ENCODE data around the gene TSEN34. TPM values are rescaled to one million over a fixed set of nuclear protein-coding genes. Genes with fewer than 3 reads are reported as not detected.
"Not testable (repeated sequence)": the region's sequence is repeated elsewhere in the genome, so short reads cannot be mapped to it uniquely, and the experiment has no call there.

The TSEN34 gene
- polyA plus RNA-seq, 2 donors: 17.9 to 55.0 TPM

- no peaks in the 10 kb centered on the region for H3K27me3 ChIP-seq (ENCODE audit: control insufficient read depth in 1 of 2, insufficient read depth in 2 of 2, low read length in 2 of 2)
- peaks cover 0 to 5% of the 10 kb centered on the region in 2 donors for H3K36me3 ChIP-seq (ENCODE audit: control insufficient read depth in 2 of 2, insufficient read depth in 2 of 2, low read length in 1 of 2)
- 91 to 92% methylated on average over 11 of the region's 11 CpGs for WGBS, 2 donors
- H3K9me3 ChIP-seq (ENCODE audit: control insufficient read depth in 2 of 2, insufficient read depth in 1 of 2, low read depth in 1 of 2, low read length in 1 of 2): no peaks in the 10 kb centered on the region
- H3K4me1 ChIP-seq (ENCODE audit: control insufficient read depth in 2 of 2, insufficient read depth in 2 of 2, low read length in 1 of 2): peaks cover 2 to 11% of the 10 kb centered on the region in 2 donors
- H3K27ac ChIP-seq (ENCODE audit: low read depth in 2 of 2, low read length in 1 of 2): no peak overlapping the region
- H3K4me3 ChIP-seq (ENCODE audit: low read depth in 1 of 2, low read length in 2 of 2): no peak overlapping the region
Observed at GRCh38 chr19:54193011-54193410, 1.9 kb downstream of the TSEN34 start.

GRCh38 chr19:54194463-54194862 is 3.4 kb downstream of the TSEN34 start:
- H3K4me1 ChIP-seq (ENCODE audit: control insufficient read depth in 2 of 2, insufficient read depth in 2 of 2, low read length in 1 of 2); H3K27ac ChIP-seq (ENCODE audit: low read depth in 2 of 2, low read length in 1 of 2); H3K27me3 ChIP-seq (ENCODE audit: control insufficient read depth in 1 of 2, insufficient read depth in 2 of 2, low read length in 2 of 2); H3K36me3 ChIP-seq (ENCODE audit: control insufficient read depth in 2 of 2, insufficient read depth in 2 of 2, low read length in 1 of 2); H3K9me3 ChIP-seq (ENCODE audit: control insufficient read depth in 2 of 2, insufficient read depth in 1 of 2, low read depth in 1 of 2, low read length in 1 of 2); H3K4me3 ChIP-seq (ENCODE audit: low read depth in 1 of 2, low read length in 2 of 2): not testable (repeated sequence)
- WGBS, 2 donors: 91 to 95% methylated on average over 12 of the region's 12 CpGs

GRCh38 chr19:54196536-54196935 is 5.4 kb downstream of the TSEN34 start:
- H3K4me1 ChIP-seq (ENCODE audit: control insufficient read depth in 2 of 2, insufficient read depth in 2 of 2, low read length in 1 of 2): peaks cover 2 to 5% of the 10 kb centered on the region in 2 donors
- no peak overlapping the region for H3K4me3 ChIP-seq (ENCODE audit: low read depth in 1 of 2, low read length in 2 of 2)
- no peak overlapping the region for H3K27ac ChIP-seq (ENCODE audit: low read depth in 2 of 2, low read length in 1 of 2)
- peaks cover 0 to 5% of the 10 kb centered on the region in 2 donors for H3K36me3 ChIP-seq (ENCODE audit: control insufficient read depth in 2 of 2, insufficient read depth in 2 of 2, low read length in 1 of 2)
- no peaks in the 10 kb centered on the region for H3K27me3 ChIP-seq (ENCODE audit: control insufficient read depth in 1 of 2, insufficient read depth in 2 of 2, low read length in 2 of 2)
- H3K9me3 ChIP-seq (ENCODE audit: control insufficient read depth in 2 of 2, insufficient read depth in 1 of 2, low read depth in 1 of 2, low read length in 1 of 2): no peaks in the 10 kb centered on the region
- 90 to 96% methylated on average over 7 of the region's 7 CpGs for WGBS, 2 donors

- Histone ChIP-seq H3K27me3 (ENCODE audit: control insufficient read depth in 1 of 2, insufficient read depth in 2 of 2, low read length in 2 of 2) (no peaks in the 10 kb centered on the region), H3K9me3 (ENCODE audit: control insufficient read depth in 2 of 2, insufficient read depth in 1 of 2, low read depth in 1 of 2, low read length in 1 of 2) (no peaks in the 10 kb centered on the region), H3K4me3 (ENCODE audit: low read depth in 1 of 2, low read length in 2 of 2) (no peak overlapping the region), H3K27ac (ENCODE audit: low read depth in 2 of 2, low read length in 1 of 2) (no peak overlapping the region), H3K36me3 (ENCODE audit: control insufficient read depth in 2 of 2, insufficient read depth in 2 of 2, low read length in 1 of 2) (peaks cover 0 to 5% of the 10 kb centered on the region in 2 donors), H3K4me1 (ENCODE audit: control insufficient read depth in 2 of 2, insufficient read depth in 2 of 2, low read length in 1 of 2) (peaks cover under 1 to 5% of the 10 kb centered on the region in 2 donors)
- 69% methylated on average over 3 of the region's 3 CpGs for WGBS, 2 donors
Observed at GRCh38 chr19:54197121-54197520, 6.0 kb downstream of the TSEN34 start.

GRCh38 chr19:54199401-54199800 is 8.3 kb downstream of the TSEN34 start:
- no peak overlapping the region for H3K27ac ChIP-seq (ENCODE audit: low read depth in 2 of 2, low read length in 1 of 2)
- H3K27me3 ChIP-seq (ENCODE audit: control insufficient read depth in 1 of 2, insufficient read depth in 2 of 2, low read length in 2 of 2): no peaks in the 10 kb centered on the region
- peaks cover 6 to 8% of the 10 kb centered on the region in 2 donors for H3K36me3 ChIP-seq (ENCODE audit: control insufficient read depth in 2 of 2, insufficient read depth in 2 of 2, low read length in 1 of 2)
- no peaks in the 10 kb centered on the region for H3K9me3 ChIP-seq (ENCODE audit: control insufficient read depth in 2 of 2, insufficient read depth in 1 of 2, low read depth in 1 of 2, low read length in 1 of 2)
- 95 to 96% methylated on average over 16 of the region's 16 CpGs for WGBS, 2 donors
- peaks cover 5 to 10% of the 10 kb centered on the region in 2 donors for H3K4me1 ChIP-seq (ENCODE audit: control insufficient read depth in 2 of 2, insufficient read depth in 2 of 2, low read length in 1 of 2)
- H3K4me3 ChIP-seq (ENCODE audit: low read depth in 1 of 2, low read length in 2 of 2): no peak overlapping the region

- Histone ChIP-seq H3K4me1 (ENCODE audit: control insufficient read depth in 2 of 2, insufficient read depth in 2 of 2, low read length in 1 of 2) (peaks cover 8 to 11% of the 10 kb centered on the region in 2 donors), H3K36me3 (ENCODE audit: control insufficient read depth in 2 of 2, insufficient read depth in 2 of 2, low read length in 1 of 2) (peaks cover 10 to 19% of the 10 kb centered on the region in 2 donors), H3K27ac (ENCODE audit: low read depth in 2 of 2, low read length in 1 of 2) (peak overlapping the region; percentile 93 to 99), H3K27me3 (ENCODE audit: control insufficient read depth in 1 of 2, insufficient read depth in 2 of 2, low read length in 2 of 2) (no peaks in the 10 kb centered on the region), H3K9me3 (ENCODE audit: control insufficient read depth in 2 of 2, insufficient read depth in 1 of 2, low read depth in 1 of 2, low read length in 1 of 2) (no peaks in the 10 kb centered on the region), H3K4me3 (ENCODE audit: low read depth in 1 of 2, low read length in 2 of 2) (peak overlapping the region; percentile 69 to 87)
- WGBS, 2 donors: 1 to 2% methylated on average over 28 of the region's 28 CpGs
Observed at GRCh38 chr19:54201172-54201701, 10.1 kb downstream of the TSEN34 start.

- Histone ChIP-seq H3K36me3 (ENCODE audit: control insufficient read depth in 2 of 2, insufficient read depth in 2 of 2, low read length in 1 of 2) (peaks cover 18 to 27% of the 10 kb centered on the region in 2 donors), H3K4me3 (ENCODE audit: low read depth in 1 of 2, low read length in 2 of 2) (peak overlapping the region in 1 of 2 donors; percentile 87), H3K4me1 (ENCODE audit: control insufficient read depth in 2 of 2, insufficient read depth in 2 of 2, low read length in 1 of 2) (peaks cover 11% of the 10 kb centered on the region in 2 donors), H3K27ac (ENCODE audit: low read depth in 2 of 2, low read length in 1 of 2) (no peak overlapping the region), H3K9me3 (ENCODE audit: control insufficient read depth in 2 of 2, insufficient read depth in 1 of 2, low read depth in 1 of 2, low read length in 1 of 2) (no peaks in the 10 kb centered on the region), H3K27me3 (ENCODE audit: control insufficient read depth in 1 of 2, insufficient read depth in 2 of 2, low read length in 2 of 2) (no peaks in the 10 kb centered on the region)
- WGBS, 2 donors: 50 to 62% methylated on average over 13 of the region's 13 CpGs
Observed at GRCh38 chr19:54201980-54202379, 10.9 kb downstream of the TSEN34 start.

- Histone ChIP-seq H3K4me1 (ENCODE audit: control insufficient read depth in 2 of 2, insufficient read depth in 2 of 2, low read length in 1 of 2) (peaks cover 11% of the 10 kb centered on the region in 2 donors), H3K36me3 (ENCODE audit: control insufficient read depth in 2 of 2, insufficient read depth in 2 of 2, low read length in 1 of 2) (peaks cover 20 to 37% of the 10 kb centered on the region in 2 donors), H3K9me3 (ENCODE audit: control insufficient read depth in 2 of 2, insufficient read depth in 1 of 2, low read depth in 1 of 2, low read length in 1 of 2) (no peaks in the 10 kb centered on the region), H3K27me3 (ENCODE audit: control insufficient read depth in 1 of 2, insufficient read depth in 2 of 2, low read length in 2 of 2) (no peaks in the 10 kb centered on the region), H3K4me3 (ENCODE audit: low read depth in 1 of 2, low read length in 2 of 2) (peak overlapping the region in 1 of 2 donors; percentile 14), H3K27ac (ENCODE audit: low read depth in 2 of 2, low read length in 1 of 2) (no peak overlapping the region)
- WGBS, 2 donors: 34 to 41% methylated on average over 9 of the region's 9 CpGs
Observed at GRCh38 chr19:54203151-54203611, 12.1 kb downstream of the TSEN34 start.

GRCh38 chr19:54204767-54205468 is 13.8 kb downstream of the TSEN34 start:
- Histone ChIP-seq H3K36me3 (ENCODE audit: control insufficient read depth in 2 of 2, insufficient read depth in 2 of 2, low read length in 1 of 2) (peaks cover 20 to 44% of the 10 kb centered on the region in 2 donors), H3K9me3 (ENCODE audit: control insufficient read depth in 2 of 2, insufficient read depth in 1 of 2, low read depth in 1 of 2, low read length in 1 of 2) (no peaks in the 10 kb centered on the region), H3K27ac (ENCODE audit: low read depth in 2 of 2, low read length in 1 of 2) (peak overlapping the region in 1 of 2 donors; percentile 0), H3K27me3 (ENCODE audit: control insufficient read depth in 1 of 2, insufficient read depth in 2 of 2, low read length in 2 of 2) (no peaks in the 10 kb centered on the region), H3K4me1 (ENCODE audit: control insufficient read depth in 2 of 2, insufficient read depth in 2 of 2, low read length in 1 of 2) (peaks cover 18 to 22% of the 10 kb centered on the region in 2 donors), H3K4me3 (ENCODE audit: low read depth in 1 of 2, low read length in 2 of 2) (no peak overlapping the region)
- 73 to 74% methylated on average over 4 of the region's 4 CpGs for WGBS, 2 donors
